HFFc6 (cell line): Measurements from ENCODE around the gene DMTF1. TPM values are rescaled to one million over a fixed set of nuclear protein-coding genes. Genes with fewer than 3 reads are reported as not detected.

Experiments used
- DNase-seq: peaks from one replicate; pipeline ENCODE4 v3.0.0-alpha.2; 2018
- H3K27ac Mint-ChIP-seq: 2 replicates; pipeline ENCODE4 v1.8.0; 2020; ENCODE audit warnings: mild to moderate bottlenecking, mixed read lengths
- H3K27me3 Mint-ChIP-seq: 2 replicates; pipeline ENCODE4 v1.8.0; 2021; ENCODE audit warnings: mild to moderate bottlenecking, moderate library complexity, mixed read lengths; ENCODE audit not compliant: insufficient read depth
- H3K36me3 Mint-ChIP-seq: 2 replicates; pipeline ENCODE4 v1.8.0; 2021; ENCODE audit warnings: low read depth, mixed read lengths
- H3K4me1 Mint-ChIP-seq: 2 replicates; pipeline ENCODE4 v1.8.0; 2020; ENCODE audit warnings: low read depth, mixed read lengths
- H3K4me3 Mint-ChIP-seq: 2 replicates; pipeline ENCODE4 v1.8.0; 2020; ENCODE audit warnings: mild to moderate bottlenecking, moderate library complexity, mixed read lengths
- H3K9me3 Mint-ChIP-seq: 2 replicates; pipeline ENCODE4 v1.8.0; 2020; ENCODE audit warnings: mild to moderate bottlenecking, mixed read lengths
- total RNA-seq, 6 experiments: library from RNA; stranded (reverse); fragmentation: NEBNext Ultra II Directional; extraction: Animal tissue kit (Norgen Biotek cat#: 25700); gene quantifications; 2 replicates in 1 of 6; 3 replicates in 5 of 6; pipeline ENCODE4 v1.2.3, GENCODE V29; 2021
- TF ChIP-seq, protein P1 (sequence below): fragments of 200-600 bp; sonication (generic); IDR thresholded peaks from 2 replicates; pipeline ENCODE4 v1.5.0; 2021; ENCODE audit warnings: antibody characterized with exemption, mild to moderate bottlenecking

Gene DMTF1
- total RNA-seq, 6 experiments from 2014 or later: 26.2 to 33.0 (median 30.7) TPM

GRCh38 chr7:87213811-87214210, 61.6 kb downstream of the DMTF1 start:
- H3K27me3 Mint-ChIP-seq: no peaks in the 10 kb centered on the region
- H3K4me3 Mint-ChIP-seq: no peak overlapping the region
- peaks cover 40% of the 10 kb centered on the region for H3K4me1 Mint-ChIP-seq
- H3K27ac Mint-ChIP-seq: no peak overlapping the region
- no peaks in the 10 kb centered on the region for H3K9me3 Mint-ChIP-seq
- H3K36me3 Mint-ChIP-seq: peaks cover 6% of the 10 kb centered on the region
- no peak for DNase-seq
- TF ChIP-seq, protein P1, sequence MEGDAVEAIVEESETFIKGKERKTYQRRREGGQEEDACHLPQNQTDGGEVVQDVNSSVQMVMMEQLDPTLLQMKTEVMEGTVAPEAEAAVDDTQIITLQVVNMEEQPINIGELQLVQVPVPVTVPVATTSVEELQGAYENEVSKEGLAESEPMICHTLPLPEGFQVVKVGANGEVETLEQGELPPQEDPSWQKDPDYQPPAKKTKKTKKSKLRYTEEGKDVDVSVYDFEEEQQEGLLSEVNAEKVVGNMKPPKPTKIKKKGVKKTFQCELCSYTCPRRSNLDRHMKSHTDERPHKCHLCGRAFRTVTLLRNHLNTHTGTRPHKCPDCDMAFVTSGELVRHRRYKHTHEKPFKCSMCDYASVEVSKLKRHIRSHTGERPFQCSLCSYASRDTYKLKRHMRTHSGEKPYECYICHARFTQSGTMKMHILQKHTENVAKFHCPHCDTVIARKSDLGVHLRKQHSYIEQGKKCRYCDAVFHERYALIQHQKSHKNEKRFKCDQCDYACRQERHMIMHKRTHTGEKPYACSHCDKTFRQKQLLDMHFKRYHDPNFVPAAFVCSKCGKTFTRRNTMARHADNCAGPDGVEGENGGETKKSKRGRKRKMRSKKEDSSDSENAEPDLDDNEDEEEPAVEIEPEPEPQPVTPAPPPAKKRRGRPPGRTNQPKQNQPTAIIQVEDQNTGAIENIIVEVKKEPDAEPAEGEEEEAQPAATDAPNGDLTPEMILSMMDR: no peak

GRCh38 chr7:87215046-87215445, 62.8 kb downstream of the DMTF1 start:
- no peak overlapping the region for H3K4me3 Mint-ChIP-seq
- no peaks in the 10 kb centered on the region; the same call in 1 of the 2 replicates for H3K36me3 Mint-ChIP-seq
- no peaks in the 10 kb centered on the region for H3K9me3 Mint-ChIP-seq
- H3K27me3 Mint-ChIP-seq: no peaks in the 10 kb centered on the region
- DNase-seq: no peak
- TF ChIP-seq, protein P1: no peak
- no peak overlapping the region for H3K27ac Mint-ChIP-seq
- peaks cover 38% of the 10 kb centered on the region for H3K4me1 Mint-ChIP-seq

DNA sequence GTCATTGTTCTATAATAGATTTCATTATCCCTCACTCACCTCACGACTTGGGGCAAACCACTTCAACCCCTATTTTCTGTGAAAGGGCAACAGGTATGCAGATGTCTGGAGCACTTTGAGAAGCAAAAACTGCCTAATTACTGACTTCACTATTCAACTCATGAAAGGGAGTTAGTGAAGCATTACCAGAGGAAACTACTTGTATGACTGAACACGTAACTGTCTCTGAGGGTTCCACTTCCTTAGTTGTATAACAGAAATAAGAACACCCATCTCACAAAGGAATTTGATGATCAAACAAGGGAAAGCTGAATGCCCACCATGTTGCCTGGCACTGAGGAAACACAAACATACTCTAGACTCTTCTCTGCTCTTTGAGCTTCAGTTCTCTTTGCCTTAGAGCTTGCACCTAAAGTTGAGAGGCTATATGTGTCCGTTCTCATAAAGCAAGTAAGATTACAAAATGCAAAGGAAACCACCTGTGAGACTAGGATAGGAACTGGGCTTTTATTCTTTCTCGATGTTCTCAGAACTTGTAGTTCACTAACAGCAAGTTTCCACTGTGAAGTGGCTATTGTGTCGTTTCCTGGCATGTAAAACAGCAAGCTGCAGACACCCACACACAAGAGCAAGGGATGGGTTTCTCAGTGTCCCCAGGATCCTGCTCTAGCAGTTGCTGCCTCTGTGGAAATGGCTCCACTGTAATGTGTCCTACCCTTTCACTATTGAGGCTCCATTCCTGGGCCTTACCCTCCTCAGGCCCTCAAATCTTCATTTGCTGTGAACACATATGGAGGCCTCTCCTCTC, 64.7 kb downstream of the DMTF1 start:
- Mint-ChIP-seq H3K9me3 (no peaks in the 10 kb centered on the region), H3K36me3 (no peaks in the 10 kb centered on the region; the same call in 1 of the 2 replicates), H3K27me3 (no peaks in the 10 kb centered on the region), H3K27ac (peak overlapping the region; percentile 23; the same call in 1 of the 2 replicates), H3K4me3 (no peak overlapping the region), H3K4me1 (peaks cover 46% of the 10 kb centered on the region)
- TF ChIP-seq, protein P1: no peak
- DNase-seq: no peak

DNA sequence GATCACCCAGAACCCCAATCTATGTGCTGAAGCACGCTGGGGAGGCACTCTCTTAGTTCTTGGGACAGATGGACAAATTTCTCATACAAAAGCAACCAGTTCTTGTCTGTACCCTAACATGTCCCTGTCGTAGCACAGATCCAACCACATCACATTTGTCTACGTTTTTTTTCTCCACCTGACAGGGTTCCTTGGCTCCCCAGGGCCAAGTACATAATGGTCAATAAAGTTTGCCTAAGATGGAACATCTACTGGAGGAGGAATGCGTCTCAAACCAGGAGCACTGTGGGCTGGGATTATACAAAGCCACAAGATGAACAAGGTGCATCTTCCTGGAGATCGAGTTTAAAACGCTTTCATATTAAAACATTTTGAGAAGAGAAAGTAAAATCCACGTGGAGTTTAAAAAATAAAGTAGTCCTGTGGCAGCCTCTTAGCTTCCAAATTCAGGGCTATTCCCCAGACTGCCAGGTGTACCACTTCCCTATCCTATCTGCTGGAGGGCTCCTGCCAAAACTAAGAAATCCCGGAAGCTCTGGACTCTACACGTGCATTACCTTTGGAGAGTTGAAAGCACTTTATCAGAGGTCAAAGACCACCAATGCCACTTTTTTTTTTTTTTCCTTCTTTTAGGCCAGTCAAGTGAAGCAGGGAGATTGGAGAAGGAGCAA, 65.9 kb downstream of the DMTF1 start:
- Mint-ChIP-seq H3K4me1 (peaks cover 40% of the 10 kb centered on the region), H3K9me3 (no peaks in the 10 kb centered on the region), H3K4me3 (peak overlapping the region; percentile 95), H3K27me3 (no peaks in the 10 kb centered on the region), H3K27ac (no peak overlapping the region), H3K36me3 (no peaks in the 10 kb centered on the region)
- DNase-seq: no peak
- TF ChIP-seq, protein P1: no peak

DNA sequence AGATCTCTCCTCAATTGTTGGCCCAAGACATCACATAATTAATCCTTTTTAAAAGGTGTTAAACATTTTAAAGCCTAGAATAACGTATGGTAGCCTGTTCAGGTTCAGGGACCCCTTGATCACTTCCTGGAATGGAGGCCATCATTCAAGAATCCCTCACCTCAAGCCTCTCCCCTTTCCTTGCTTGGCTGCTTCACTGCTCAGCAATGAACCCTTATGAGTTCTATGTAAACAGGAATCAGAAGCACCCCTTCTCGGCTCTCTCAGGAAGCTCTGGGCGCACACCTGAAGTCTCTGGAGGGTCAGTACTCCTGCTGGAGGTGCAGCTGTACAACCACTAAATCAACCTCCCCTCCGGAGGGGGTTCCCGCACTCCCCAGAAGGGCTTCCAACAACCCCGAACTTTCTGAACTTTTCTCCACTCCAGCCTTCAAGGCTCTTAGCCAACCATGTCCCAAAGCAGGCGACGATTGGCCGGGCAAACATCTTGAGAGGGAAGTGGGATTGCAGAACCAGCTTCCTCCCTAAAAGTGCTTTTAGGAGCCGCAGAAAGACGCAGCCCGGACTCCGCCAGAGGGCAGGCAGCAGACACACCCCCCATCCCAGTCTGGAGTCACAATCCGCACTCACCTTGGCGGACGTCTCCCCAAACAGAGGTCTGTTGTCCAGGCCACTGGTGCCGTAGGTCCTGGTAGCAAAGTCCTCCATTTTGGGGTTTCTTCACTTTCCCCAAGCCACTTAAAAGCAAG, 66.7 kb downstream of the DMTF1 start:
- DNase-seq: peak; percentile 27
- no peaks in the 10 kb centered on the region for H3K27me3 Mint-ChIP-seq

More for the DNA sequence above, 66.7 kb downstream of the DMTF1 start:
- H3K4me3 Mint-ChIP-seq: peak overlapping the region; percentile 95
- H3K27ac Mint-ChIP-seq: peak overlapping the region; percentile 92
- TF ChIP-seq, protein P1: no peak
- no peaks in the 10 kb centered on the region for H3K9me3 Mint-ChIP-seq
- no peaks in the 10 kb centered on the region for H3K36me3 Mint-ChIP-seq
- peaks cover 35% of the 10 kb centered on the region for H3K4me1 Mint-ChIP-seq
